DOHH2 (cell line): ENCODE measurements around the gene CRTC2.

Source experiments
- CTCF ChIP-seq: fragments of 200-600 bp; sonication (generic); IDR thresholded peaks from one replicate; pipeline ENCODE4 v1.5.1; 2014; ENCODE audit warnings: antibody characterized with exemption, mild to moderate bottlenecking, low read depth, low read length; ENCODE audit not compliant: poor library complexity, severe bottlenecking
- EZH2phosphoT487 ChIP-seq: fragments of 200-600 bp; sonication (generic); IDR thresholded peaks from 2 replicates; pipeline ENCODE4 v1.6.1; 2017; ENCODE audit warnings: borderline replicate concordance, mild to moderate bottlenecking, antibody characterized with exemption, low read length, moderate library complexity, mixed read lengths

- no peak for TF ChIP-seq CTCF
- no peak for TF ChIP-seq EZH2phosphoT487
Observed at GRCh38 chr1:153991806-153992205, 33.4 kb upstream of the CRTC2 start.
